HL-60 (cell line): Measurements from ENCODE around the gene TRAIP.

ENCODE experiments used
- DNase-seq, 2 experiments: peaks; one replicate each; pipeline ENCODE4 v3.0.0-alpha.2; 2010 to 2020; ENCODE audit warnings: low read depth in 1 of 2, low spot score in 1 of 2
- H3K27ac ChIP-seq: fragments of 250-450 bp; sonication (Bioruptor Pico); replicated peaks from 2 replicates; pipeline ENCODE4 v1.5.1; 2020; ENCODE audit warnings: mild to moderate bottlenecking, moderate library complexity
- H3K27me3 ChIP-seq: fragments of 250-450 bp; sonication (Bioruptor Pico); 2 replicates; pipeline ENCODE4 v1.5.1; 2021; ENCODE audit warnings: mild to moderate bottlenecking, moderate library complexity; ENCODE audit not compliant: insufficient read depth, poor library complexity, severe bottlenecking
- H3K4me3 ChIP-seq: replicated peaks from 2 replicates; pipeline ENCODE4 v1.5.1; 2011; ENCODE audit warnings: mild to moderate bottlenecking, control low read depth, low read length; ENCODE audit not compliant: insufficient read depth
- GABPA ChIP-seq: IDR thresholded peaks from 2 replicates; pipeline ENCODE4 v1.6.1; 2012; ENCODE audit warnings: low read depth
- POLR2AphosphoS5 ChIP-seq: IDR thresholded peaks from 2 replicates; pipeline ENCODE4 v1.6.1; 2012; ENCODE audit warnings: low read depth
- SPI1 ChIP-seq: IDR thresholded peaks from 2 replicates; pipeline ENCODE4 v1.6.1; 2012; ENCODE audit warnings: low read depth, mild to moderate bottlenecking, borderline replicate concordance
- TF ChIP-seq, protein P1 (sequence below): IDR thresholded peaks from one replicate; pipeline ENCODE4 v1.5.1; 2011; ENCODE audit warnings: low read length, control low read depth, inconsistent platforms; ENCODE audit not compliant: insufficient read depth
- TF ChIP-seq, protein P2 (sequence below): IDR thresholded peaks from 2 replicates; pipeline ENCODE4 v1.6.1; 2012; ENCODE audit warnings: low read depth; ENCODE audit not compliant: insufficient replicate concordance

TRAIP gene

DNA sequence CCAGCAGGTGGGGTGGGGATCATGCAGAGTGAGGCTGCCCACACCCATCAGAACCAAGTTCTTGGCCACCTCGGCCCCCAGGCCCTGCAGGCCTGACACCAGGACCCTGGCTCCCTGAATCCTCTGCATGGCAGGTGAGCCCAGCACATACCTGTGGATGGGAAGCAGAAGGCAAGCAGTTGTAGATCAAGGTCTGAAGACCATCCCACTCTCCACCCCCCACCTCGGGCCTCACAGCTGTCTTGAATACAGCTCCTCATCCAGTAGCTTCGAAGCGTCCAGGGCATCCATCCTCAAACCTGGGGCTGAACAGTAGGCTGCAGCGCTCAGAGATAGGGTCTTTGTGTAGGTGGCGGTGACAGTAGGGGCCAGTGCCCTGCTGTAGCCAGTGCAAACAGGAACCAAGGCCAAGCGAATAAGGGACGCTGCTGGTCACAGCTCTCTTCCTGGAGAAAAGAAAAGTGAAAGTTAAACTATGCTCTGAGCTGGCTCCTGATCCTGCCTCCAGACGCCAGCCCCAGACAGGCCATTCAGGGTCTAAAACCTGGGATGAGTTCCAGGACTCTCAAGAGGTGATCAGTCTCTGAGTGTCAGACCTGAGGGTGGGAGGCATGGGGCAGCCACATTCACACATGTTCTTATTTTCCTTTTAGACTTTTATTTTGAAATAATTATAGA, 42.7 kb downstream of the TRAIP start, which contains the start of gene UBA7:
Gene UBA7, minus strand, starts transcription at position 457 of the 678 bp plus-strand sequence. Its CDS starts 166 bp downstream, at position 291.
- peak within 1 kb of the TSS; percentile 34 for H3K4me3 ChIP-seq
- peak within 1 kb of the TSS; percentile 65 for H3K27ac ChIP-seq
- TF ChIP-seq POLR2AphosphoS5 (peak; percentile 56; the same call in 1 of the 2 replicates), GABPA (no peak)
- peak in 1 of 2 experiments; percentile 57 for DNase-seq
- no peaks in the 10 kb centered on the region for H3K27me3 ChIP-seq

DNA sequence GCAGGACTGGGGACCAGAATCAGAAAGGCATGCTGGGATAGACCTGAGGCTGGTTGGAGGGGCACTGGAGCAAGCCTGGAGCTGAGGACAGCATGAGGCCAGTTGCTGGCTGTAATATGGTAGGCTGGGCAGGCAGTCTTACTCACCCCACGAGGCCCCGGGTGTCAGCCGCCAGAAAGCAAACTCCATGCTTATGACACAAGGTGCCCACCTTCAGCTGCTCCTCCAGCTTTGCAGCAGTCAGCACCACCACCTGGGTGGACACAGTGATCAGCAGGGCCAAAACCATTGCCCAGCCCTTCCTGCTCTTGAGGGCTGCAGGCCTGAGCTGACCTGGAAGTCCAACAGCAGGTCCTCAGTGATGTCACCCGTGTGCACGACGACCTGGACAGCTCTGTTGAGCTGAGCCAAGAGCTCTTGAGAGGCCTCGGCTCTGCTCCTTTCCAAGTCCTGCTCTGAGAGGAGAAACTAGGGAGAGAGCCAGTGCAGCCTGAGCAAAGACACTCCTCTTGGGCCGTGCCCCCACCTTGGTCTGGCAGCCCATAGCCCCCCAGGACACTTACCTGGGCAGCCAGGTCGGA, 43.4 kb downstream of the TRAIP start:
- TF ChIP-seq POLR2AphosphoS5 = no peak
- no peak for TF ChIP-seq GABPA
- TF ChIP-seq, protein P1, sequence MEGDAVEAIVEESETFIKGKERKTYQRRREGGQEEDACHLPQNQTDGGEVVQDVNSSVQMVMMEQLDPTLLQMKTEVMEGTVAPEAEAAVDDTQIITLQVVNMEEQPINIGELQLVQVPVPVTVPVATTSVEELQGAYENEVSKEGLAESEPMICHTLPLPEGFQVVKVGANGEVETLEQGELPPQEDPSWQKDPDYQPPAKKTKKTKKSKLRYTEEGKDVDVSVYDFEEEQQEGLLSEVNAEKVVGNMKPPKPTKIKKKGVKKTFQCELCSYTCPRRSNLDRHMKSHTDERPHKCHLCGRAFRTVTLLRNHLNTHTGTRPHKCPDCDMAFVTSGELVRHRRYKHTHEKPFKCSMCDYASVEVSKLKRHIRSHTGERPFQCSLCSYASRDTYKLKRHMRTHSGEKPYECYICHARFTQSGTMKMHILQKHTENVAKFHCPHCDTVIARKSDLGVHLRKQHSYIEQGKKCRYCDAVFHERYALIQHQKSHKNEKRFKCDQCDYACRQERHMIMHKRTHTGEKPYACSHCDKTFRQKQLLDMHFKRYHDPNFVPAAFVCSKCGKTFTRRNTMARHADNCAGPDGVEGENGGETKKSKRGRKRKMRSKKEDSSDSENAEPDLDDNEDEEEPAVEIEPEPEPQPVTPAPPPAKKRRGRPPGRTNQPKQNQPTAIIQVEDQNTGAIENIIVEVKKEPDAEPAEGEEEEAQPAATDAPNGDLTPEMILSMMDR = no peak
- no peak for TF ChIP-seq SPI1
- TF ChIP-seq, protein P2, sequence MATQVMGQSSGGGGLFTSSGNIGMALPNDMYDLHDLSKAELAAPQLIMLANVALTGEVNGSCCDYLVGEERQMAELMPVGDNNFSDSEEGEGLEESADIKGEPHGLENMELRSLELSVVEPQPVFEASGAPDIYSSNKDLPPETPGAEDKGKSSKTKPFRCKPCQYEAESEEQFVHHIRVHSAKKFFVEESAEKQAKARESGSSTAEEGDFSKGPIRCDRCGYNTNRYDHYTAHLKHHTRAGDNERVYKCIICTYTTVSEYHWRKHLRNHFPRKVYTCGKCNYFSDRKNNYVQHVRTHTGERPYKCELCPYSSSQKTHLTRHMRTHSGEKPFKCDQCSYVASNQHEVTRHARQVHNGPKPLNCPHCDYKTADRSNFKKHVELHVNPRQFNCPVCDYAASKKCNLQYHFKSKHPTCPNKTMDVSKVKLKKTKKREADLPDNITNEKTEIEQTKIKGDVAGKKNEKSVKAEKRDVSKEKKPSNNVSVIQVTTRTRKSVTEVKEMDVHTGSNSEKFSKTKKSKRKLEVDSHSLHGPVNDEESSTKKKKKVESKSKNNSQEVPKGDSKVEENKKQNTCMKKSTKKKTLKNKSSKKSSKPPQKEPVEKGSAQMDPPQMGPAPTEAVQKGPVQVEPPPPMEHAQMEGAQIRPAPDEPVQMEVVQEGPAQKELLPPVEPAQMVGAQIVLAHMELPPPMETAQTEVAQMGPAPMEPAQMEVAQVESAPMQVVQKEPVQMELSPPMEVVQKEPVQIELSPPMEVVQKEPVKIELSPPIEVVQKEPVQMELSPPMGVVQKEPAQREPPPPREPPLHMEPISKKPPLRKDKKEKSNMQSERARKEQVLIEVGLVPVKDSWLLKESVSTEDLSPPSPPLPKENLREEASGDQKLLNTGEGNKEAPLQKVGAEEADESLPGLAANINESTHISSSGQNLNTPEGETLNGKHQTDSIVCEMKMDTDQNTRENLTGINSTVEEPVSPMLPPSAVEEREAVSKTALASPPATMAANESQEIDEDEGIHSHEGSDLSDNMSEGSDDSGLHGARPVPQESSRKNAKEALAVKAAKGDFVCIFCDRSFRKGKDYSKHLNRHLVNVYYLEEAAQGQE = no peak
- no peak for DNase-seq
- no peaks in the 10 kb centered on the region for H3K27me3 ChIP-seq
- H3K4me3 ChIP-seq = peak overlapping the region; percentile 34
- peak overlapping the region; percentile 65 for H3K27ac ChIP-seq

DNA sequence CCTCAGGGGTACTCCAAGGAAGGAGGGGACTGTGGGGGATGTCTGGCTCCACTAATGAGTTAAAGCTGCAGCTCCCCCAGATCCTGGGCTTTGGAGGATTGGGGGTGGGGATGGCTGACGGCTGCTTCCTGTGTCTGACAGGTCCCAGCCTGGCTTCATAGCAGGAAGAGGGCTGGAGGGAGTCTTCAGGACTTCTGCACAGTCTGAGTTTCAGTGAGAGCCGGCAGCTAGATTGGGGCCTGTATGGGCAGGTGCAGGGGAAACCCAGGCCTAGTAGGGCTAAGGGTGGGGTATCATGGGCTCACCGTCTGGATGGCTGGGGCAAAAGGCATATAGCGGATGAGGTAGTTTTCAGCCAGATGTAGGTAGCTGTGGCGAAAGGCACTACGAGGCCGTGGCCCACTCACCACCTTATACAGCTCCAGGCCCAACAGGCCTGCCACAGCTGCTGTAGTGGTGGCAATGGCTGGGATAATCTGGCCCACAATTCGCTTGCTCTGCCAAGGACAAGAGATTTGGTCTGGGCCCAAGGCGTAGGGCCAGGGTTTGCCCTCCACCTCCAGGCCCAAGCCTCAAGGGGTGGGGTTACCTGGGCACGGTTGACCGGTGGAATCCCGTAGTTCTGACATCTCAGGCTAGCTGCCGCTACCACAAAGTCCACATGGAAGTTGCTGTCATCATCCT, 48.8 kb downstream of the TRAIP start:
- TF ChIP-seq GABPA (no peak), SPI1 (no peak), POLR2AphosphoS5 (no peak)
- TF ChIP-seq, protein P1 = no peak
- TF ChIP-seq, protein P2 = no peak
- Histone ChIP-seq H3K27ac (peak overlapping the region; percentile 89), H3K4me3 (no peak overlapping the region), H3K27me3 (no peaks in the 10 kb centered on the region)
- DNase-seq = peak in 1 of 2 experiments; percentile 45

DNA sequence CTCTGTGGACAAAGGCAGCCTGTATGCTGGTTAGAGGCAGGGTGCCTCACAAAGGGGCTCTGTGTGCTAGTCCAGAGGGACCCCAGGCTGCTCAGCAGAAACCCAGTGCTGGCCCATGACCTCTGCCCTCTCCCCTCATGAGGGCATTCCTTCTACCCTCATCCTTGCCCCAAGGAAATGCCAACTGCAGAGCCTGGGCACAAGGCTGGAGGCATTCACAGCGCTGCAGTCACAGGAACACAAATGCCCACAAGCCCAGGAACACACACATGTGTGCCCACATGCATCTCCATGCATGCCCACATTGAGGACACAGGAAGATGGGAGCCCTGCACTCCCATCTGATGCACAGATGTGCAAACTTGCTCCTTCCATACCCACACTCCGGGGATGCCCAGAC, 49.5 kb downstream of the TRAIP start:
- H3K4me3 ChIP-seq = no peak overlapping the region
- DNase-seq = no peak

More for the DNA sequence above, 49.5 kb downstream of the TRAIP start:
- no peaks in the 10 kb centered on the region for H3K27me3 ChIP-seq
- TF ChIP-seq POLR2AphosphoS5 (no peak), GABPA (no peak), SPI1 (no peak)
- TF ChIP-seq, protein P2 = no peak
- TF ChIP-seq, protein P1 = no peak
- H3K27ac ChIP-seq = peak overlapping the region; percentile 89
